Stomach smooth muscle (tissue), 2 donors: ENCODE data around the gene RASAL1.

Experiments
- H3K27ac ChIP-seq: one replicate; pipeline ENCODE4 v1.7.0; 2013; ENCODE audit warnings: mild to moderate bottlenecking, low read length, inconsistent platforms
- H3K27me3 ChIP-seq, 2 donors: one replicate each; pipeline ENCODE4 v1.7.0; 2013; ENCODE audit warnings: low read length in 2 of 2; ENCODE audit not compliant: insufficient read depth in 2 of 2, control insufficient read depth in 1 of 2
- H3K36me3 ChIP-seq, 2 donors: one replicate each; pipeline ENCODE4 v1.7.0; 2013; ENCODE audit warnings: low read length in 2 of 2; ENCODE audit not compliant: control insufficient read depth in 2 of 2, insufficient read depth in 2 of 2
- H3K4me1 ChIP-seq: one replicate; pipeline ENCODE4 v1.7.0; 2013; ENCODE audit warnings: low read length; ENCODE audit not compliant: control insufficient read depth, insufficient read depth
- H3K4me3 ChIP-seq, 2 donors: one replicate each; pipeline ENCODE4 v1.7.0; 2013; ENCODE audit warnings: low read length in 2 of 2
- H3K9ac ChIP-seq, 2 donors: one replicate each; pipeline ENCODE4 v1.7.0; 2013; ENCODE audit warnings: low read length in 2 of 2, mild to moderate bottlenecking in 1 of 2
- H3K9me3 ChIP-seq, 2 donors: one replicate each; pipeline ENCODE4 v1.7.0; 2013; ENCODE audit warnings: low read length in 2 of 2; ENCODE audit not compliant: control insufficient read depth in 2 of 2
- donor health status: healthy.
- donor health status: Pancreatic carcinoma.

The RASAL1 gene

GRCh38 chr12:113094738-113095137 is 40.8 kb downstream of the RASAL1 start:
- Histone ChIP-seq H3K9ac (no peak overlapping the region), H3K27ac (no peak overlapping the region), H3K4me1 (no peaks in the 10 kb centered on the region), H3K27me3 (peaks cover 19 to 27% of the 10 kb centered on the region in 2 donors), H3K9me3 (no peaks in the 10 kb centered on the region), H3K36me3 (no peaks in the 10 kb centered on the region), H3K4me3 (no peak overlapping the region)

GRCh38 chr12:113093409-113094101 is 42.0 kb downstream of the RASAL1 start:
- Histone ChIP-seq H3K9ac (no peak overlapping the region), H3K27me3 (peaks cover 19 to 33% of the 10 kb centered on the region in 2 donors), H3K9me3 (no peaks in the 10 kb centered on the region), H3K4me1 (no peaks in the 10 kb centered on the region), H3K36me3 (no peaks in the 10 kb centered on the region), H3K27ac (no peak overlapping the region), H3K4me3 (no peak overlapping the region)

- no peak overlapping the region for H3K27ac ChIP-seq
- peaks cover 16 to 33% of the 10 kb centered on the region in 2 donors for H3K27me3 ChIP-seq
- H3K4me3 ChIP-seq, result no peak overlapping the region
Measured at GRCh38 chr12:113092607-113093408, 42.8 kb downstream of the RASAL1 start.

GRCh38 chr12:113091506-113091905 is 44.1 kb downstream of the RASAL1 start:
- H3K9me3 ChIP-seq, result no peaks in the 10 kb centered on the region
- H3K27me3 ChIP-seq, result peaks cover 26 to 43% of the 10 kb centered on the region in 2 donors
- H3K36me3 ChIP-seq, result no peaks in the 10 kb centered on the region
- no peak overlapping the region for H3K4me3 ChIP-seq
- H3K27ac ChIP-seq, result no peak overlapping the region
- H3K4me1 ChIP-seq, result no peaks in the 10 kb centered on the region
- H3K9ac ChIP-seq, result no peak overlapping the region

More at GRCh38 chr12:113092607-113093408, 42.8 kb downstream of the RASAL1 start:
- Histone ChIP-seq H3K36me3 (no peaks in the 10 kb centered on the region), H3K9ac (no peak overlapping the region), H3K4me1 (no peaks in the 10 kb centered on the region), H3K9me3 (no peaks in the 10 kb centered on the region)

GRCh38 chr12:113090740-113091139 is 44.8 kb downstream of the RASAL1 start:
- Histone ChIP-seq H3K36me3 (no peaks in the 10 kb centered on the region), H3K4me1 (no peaks in the 10 kb centered on the region), H3K9me3 (no peaks in the 10 kb centered on the region), H3K27ac (no peak overlapping the region), H3K27me3 (peaks cover 26 to 43% of the 10 kb centered on the region in 2 donors), H3K4me3 (no peak overlapping the region), H3K9ac (no peak overlapping the region)

- no peak overlapping the region for H3K9ac ChIP-seq
- H3K9me3 ChIP-seq, result no peaks in the 10 kb centered on the region
- no peaks in the 10 kb centered on the region for H3K4me1 ChIP-seq
- no peak overlapping the region for H3K4me3 ChIP-seq
- H3K36me3 ChIP-seq, result no peaks in the 10 kb centered on the region
- no peak overlapping the region for H3K27ac ChIP-seq
- peaks cover 26 to 43% of the 10 kb centered on the region in 2 donors for H3K27me3 ChIP-seq
Measured at GRCh38 chr12:113089839-113090238, 45.7 kb downstream of the RASAL1 start.

GRCh38 chr12:113088971-113089756 is 46.4 kb downstream of the RASAL1 start:
- H3K4me1 ChIP-seq, result no peaks in the 10 kb centered on the region
- H3K36me3 ChIP-seq, result no peaks in the 10 kb centered on the region
- H3K27ac ChIP-seq, result no peak overlapping the region
- H3K9ac ChIP-seq, result no peak overlapping the region
- H3K27me3 ChIP-seq, result peaks cover 26 to 41% of the 10 kb centered on the region in 2 donors
- no peak overlapping the region for H3K4me3 ChIP-seq
- no peaks in the 10 kb centered on the region for H3K9me3 ChIP-seq

- Histone ChIP-seq H3K9me3 (no peaks in the 10 kb centered on the region), H3K27me3 (peaks cover 21 to 40% of the 10 kb centered on the region in 2 donors), H3K4me1 (no peaks in the 10 kb centered on the region), H3K36me3 (no peaks in the 10 kb centered on the region), H3K9ac (no peak overlapping the region), H3K4me3 (no peak overlapping the region), H3K27ac (no peak overlapping the region)
Measured at GRCh38 chr12:113088037-113088436, 47.5 kb downstream of the RASAL1 start.

GRCh38 chr12:113087193-113087592 is 48.4 kb downstream of the RASAL1 start:
- H3K27me3 ChIP-seq, result peaks cover 16 to 35% of the 10 kb centered on the region in 2 donors
- H3K36me3 ChIP-seq, result no peaks in the 10 kb centered on the region
- no peak overlapping the region for H3K4me3 ChIP-seq
- H3K4me1 ChIP-seq, result no peaks in the 10 kb centered on the region
- no peaks in the 10 kb centered on the region for H3K9me3 ChIP-seq
- H3K27ac ChIP-seq, result no peak overlapping the region
- H3K9ac ChIP-seq, result no peak overlapping the region

- no peaks in the 10 kb centered on the region for H3K9me3 ChIP-seq
- no peak overlapping the region for H3K4me3 ChIP-seq
- H3K27me3 ChIP-seq, result peaks cover 16 to 28% of the 10 kb centered on the region in 2 donors
- H3K4me1 ChIP-seq, result no peaks in the 10 kb centered on the region
- no peaks in the 10 kb centered on the region for H3K36me3 ChIP-seq
- no peak overlapping the region for H3K9ac ChIP-seq
- no peak overlapping the region for H3K27ac ChIP-seq
Measured at GRCh38 chr12:113086249-113087164, 49.1 kb downstream of the RASAL1 start.
